HEK293 (cell line): ENCODE data around the gene FRRS1L.

ENCODE experiments used
- CTCF ChIA-PET: fragments of 350-600 bp; formaldehyde crosslinking; extraction: SDS; loops from one replicate; lab custom pipeline; 2021; ENCODE audit warnings: antibody characterized with exemption; lab: Yijun Ruan, JAX
- POLR2A ChIA-PET: fragments of 300-600 bp; formaldehyde crosslinking; extraction: SDS; loops from one replicate; lab custom pipeline; 2020; ENCODE audit warnings: antibody characterized with exemption, inconsistent platforms; lab: Yijun Ruan, JAX
- H3K27ac ChIP-seq: fragments of 200-500 bp; sonication (Bioruptor generic); 2 replicates; pipeline ENCODE4 v1.5.1; 2014; ENCODE audit warnings: low read depth, low read length, control low read depth, inconsistent platforms; ENCODE audit errors: extremely low read depth
- H3K36me3 ChIP-seq, 2 experiments: fragments of 200-500 bp in 1 of 2; sonication (Bioruptor generic) in 1 of 2; 1 replicate in 1 of 2; 2 replicates in 1 of 2; pipeline ENCODE4 v1.5.1; 2014 to 2017; ENCODE audit warnings: inconsistent platforms in 2 of 2, low read length in 2 of 2; ENCODE audit not compliant: control insufficient read depth in 2 of 2, insufficient read depth in 1 of 2
- H3K4me1 ChIP-seq: fragments of 200-500 bp; sonication (Bioruptor generic); 2 replicates; pipeline ENCODE4 v1.5.1; 2014; ENCODE audit warnings: mild to moderate bottlenecking, low read length, inconsistent platforms; ENCODE audit not compliant: control insufficient read depth, insufficient read depth
- H3K4me3 ChIP-seq: 2 replicates; pipeline ENCODE4 v1.5.1; 2011; ENCODE audit warnings: low read depth, mild to moderate bottlenecking, control low read depth, low read length, moderate library complexity
- H3K9me3 ChIP-seq: fragments of 200-500 bp; sonication (Bioruptor generic); 2 replicates; pipeline ENCODE4 v1.5.1; 2014; ENCODE audit warnings: low read depth, low read length, inconsistent platforms; ENCODE audit not compliant: control insufficient read depth, insufficient read depth
- HOXC10 ChIP-seq: sonication (generic); formaldehyde crosslinking; IDR thresholded peaks from 2 replicates; pipeline ENCODE4 v1.8.1; 2023; ENCODE audit warnings: mild to moderate bottlenecking, missing genetic modification reagents
- KLF10 ChIP-seq: fragments of 450-650 bp; IDR thresholded peaks from 2 replicates; pipeline ENCODE4 v1.5.1; 2018; ENCODE audit warnings: missing biosample characterization, mild to moderate bottlenecking, missing genetic modification characterization
- OVOL3 ChIP-seq: fragments of 450-650 bp; formaldehyde crosslinking; IDR thresholded peaks from 2 replicates; pipeline ENCODE4 v1.5.1; 2016; ENCODE audit warnings: missing biosample characterization, missing genetic modification characterization
- SCRT1 ChIP-seq: fragments of 450-650 bp; formaldehyde crosslinking; IDR thresholded peaks from 2 replicates; pipeline ENCODE4 v1.5.1; 2016; ENCODE audit warnings: missing biosample characterization, missing genetic modification characterization, borderline replicate concordance
- ZFP69B ChIP-seq: fragments of 450-650 bp; formaldehyde crosslinking; IDR thresholded peaks from 2 replicates; pipeline ENCODE4 v1.5.1; 2016; ENCODE audit warnings: missing biosample characterization, missing genetic modification characterization
- ZIC2 ChIP-seq: fragments of 450-650 bp; formaldehyde crosslinking; IDR thresholded peaks from 2 replicates; pipeline ENCODE4 v1.5.1; 2016; ENCODE audit warnings: missing biosample characterization, missing genetic modification characterization
- ZNF140 ChIP-seq: fragments of 450-650 bp; formaldehyde crosslinking; IDR thresholded peaks from 2 replicates; pipeline ENCODE4 v1.5.1; 2016; ENCODE audit warnings: missing biosample characterization, missing genetic modification characterization
- ZNF146 ChIP-seq: fragments of 450-650 bp; formaldehyde crosslinking; IDR thresholded peaks from 2 replicates; pipeline ENCODE4 v1.5.1; 2016; ENCODE audit warnings: missing biosample characterization, missing genetic modification characterization
- ZNF174 ChIP-seq: fragments of 450-650 bp; formaldehyde crosslinking; IDR thresholded peaks from 2 replicates; pipeline ENCODE4 v1.5.0; 2017; ENCODE audit warnings: missing biosample characterization, mild to moderate bottlenecking, missing genetic modification characterization
- ZNF211 ChIP-seq: fragments of 450-650 bp; formaldehyde crosslinking; IDR thresholded peaks from 2 replicates; pipeline ENCODE4 v1.5.1; 2016; ENCODE audit warnings: low read depth, missing biosample characterization, missing genetic modification characterization
- ZNF239 ChIP-seq: fragments of 450-650 bp; formaldehyde crosslinking; IDR thresholded peaks from 2 replicates; pipeline ENCODE4 v1.5.1; 2016; ENCODE audit warnings: missing biosample characterization, missing genetic modification characterization
- ZNF248 ChIP-seq: fragments of 450-650 bp; formaldehyde crosslinking; IDR thresholded peaks from 2 replicates; pipeline ENCODE4 v1.5.1; 2017; ENCODE audit warnings: missing biosample characterization, missing genetic modification characterization
- ZNF324 ChIP-seq: fragments of 450-650 bp; formaldehyde crosslinking; IDR thresholded peaks from 2 replicates; pipeline ENCODE4 v1.5.1; 2016; ENCODE audit warnings: missing biosample characterization, missing genetic modification characterization
- ZNF341 ChIP-seq: fragments of 450-650 bp; formaldehyde crosslinking; IDR thresholded peaks from 2 replicates; pipeline ENCODE4; 2016; ENCODE audit warnings: low read depth, missing biosample characterization, missing genetic modification characterization
- ZNF404 ChIP-seq: fragments of 450-650 bp; formaldehyde crosslinking; IDR thresholded peaks from 2 replicates; pipeline ENCODE4 v1.5.1; 2017; ENCODE audit warnings: missing biosample characterization, missing genetic modification characterization
- ZNF48 ChIP-seq: fragments of 450-650 bp; formaldehyde crosslinking; IDR thresholded peaks from 2 replicates; pipeline ENCODE4 v1.5.1; 2016; ENCODE audit warnings: missing biosample characterization, missing genetic modification characterization
- ZNF510 ChIP-seq: fragments of 450-650 bp; formaldehyde crosslinking; IDR thresholded peaks from 2 replicates; pipeline ENCODE4 v1.5.1; 2018; ENCODE audit warnings: mild to moderate bottlenecking, missing genetic modification characterization, missing biosample characterization; ENCODE audit not compliant: insufficient replicate concordance
- ZNF610 ChIP-seq: fragments of 450-650 bp; formaldehyde crosslinking; IDR thresholded peaks from 2 replicates; pipeline ENCODE4 v1.5.1; 2016; ENCODE audit warnings: missing biosample characterization, missing genetic modification characterization, borderline replicate concordance
- ZNF624 ChIP-seq: fragments of 450-650 bp; formaldehyde crosslinking; IDR thresholded peaks from 2 replicates; pipeline ENCODE4 v1.5.1; 2017; ENCODE audit warnings: missing biosample characterization, missing genetic modification characterization
- ZNF830 ChIP-seq: fragments of 450-650 bp; IDR thresholded peaks from 2 replicates; pipeline ENCODE4 v1.5.0; 2018; ENCODE audit warnings: missing biosample characterization, missing genetic modification characterization, low read depth, mild to moderate bottlenecking, moderate library complexity
- TF ChIP-seq, protein P1 (sequence below): fragments of 450-650 bp; formaldehyde crosslinking; IDR thresholded peaks from 2 replicates; pipeline ENCODE4 v1.5.1; 2017; ENCODE audit warnings: missing biosample characterization, missing genetic modification characterization
- TF ChIP-seq, protein P2 (sequence below): fragments of 450-650 bp; formaldehyde crosslinking; IDR thresholded peaks from 2 replicates; pipeline ENCODE4 v1.5.1; 2016; ENCODE audit warnings: missing biosample characterization, missing genetic modification characterization
- TF ChIP-seq, protein P3 (sequence below): fragments of 450-650 bp; formaldehyde crosslinking; IDR thresholded peaks from 2 replicates; pipeline ENCODE4 v1.5.1; 2016; ENCODE audit warnings: missing biosample characterization, missing genetic modification characterization

Gene FRRS1L

DNA sequence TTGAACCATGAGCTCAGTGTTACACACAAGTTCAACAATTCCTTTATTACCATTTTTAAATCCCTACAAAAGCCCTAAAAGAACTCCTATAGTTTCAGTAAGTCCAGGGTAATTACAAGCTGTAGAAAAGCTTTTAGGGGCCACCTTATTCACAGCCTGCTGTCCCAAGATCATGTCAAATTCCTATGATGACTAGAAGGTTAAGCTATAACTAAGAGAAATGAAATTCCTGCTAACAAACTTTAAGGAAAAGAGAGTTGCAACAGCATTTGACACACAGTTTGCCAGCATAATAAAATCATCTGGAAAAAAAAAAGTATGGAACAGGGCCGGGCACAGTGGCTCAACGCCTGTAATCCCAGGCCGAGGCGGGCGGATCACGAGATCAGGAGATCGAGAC, 78.8 kb downstream of the FRRS1L start:
- no peak for TF ChIP-seq ZNF610 (tag by site-specific recombination)
- TF ChIP-seq, protein P1, sequence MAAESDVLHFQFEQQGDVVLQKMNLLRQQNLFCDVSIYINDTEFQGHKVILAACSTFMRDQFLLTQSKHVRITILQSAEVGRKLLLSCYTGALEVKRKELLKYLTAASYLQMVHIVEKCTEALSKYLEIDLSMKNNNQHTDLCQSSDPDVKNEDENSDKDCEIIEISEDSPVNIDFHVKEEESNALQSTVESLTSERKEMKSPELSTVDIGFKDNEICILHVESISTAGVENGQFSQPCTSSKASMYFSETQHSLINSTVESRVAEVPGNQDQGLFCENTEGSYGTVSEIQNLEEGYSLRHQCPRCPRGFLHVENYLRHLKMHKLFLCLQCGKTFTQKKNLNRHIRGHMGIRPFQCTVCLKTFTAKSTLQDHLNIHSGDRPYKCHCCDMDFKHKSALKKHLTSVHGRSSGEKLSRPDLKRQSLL (tag by site-specific recombination): no peak
- TF ChIP-seq, protein P2, sequence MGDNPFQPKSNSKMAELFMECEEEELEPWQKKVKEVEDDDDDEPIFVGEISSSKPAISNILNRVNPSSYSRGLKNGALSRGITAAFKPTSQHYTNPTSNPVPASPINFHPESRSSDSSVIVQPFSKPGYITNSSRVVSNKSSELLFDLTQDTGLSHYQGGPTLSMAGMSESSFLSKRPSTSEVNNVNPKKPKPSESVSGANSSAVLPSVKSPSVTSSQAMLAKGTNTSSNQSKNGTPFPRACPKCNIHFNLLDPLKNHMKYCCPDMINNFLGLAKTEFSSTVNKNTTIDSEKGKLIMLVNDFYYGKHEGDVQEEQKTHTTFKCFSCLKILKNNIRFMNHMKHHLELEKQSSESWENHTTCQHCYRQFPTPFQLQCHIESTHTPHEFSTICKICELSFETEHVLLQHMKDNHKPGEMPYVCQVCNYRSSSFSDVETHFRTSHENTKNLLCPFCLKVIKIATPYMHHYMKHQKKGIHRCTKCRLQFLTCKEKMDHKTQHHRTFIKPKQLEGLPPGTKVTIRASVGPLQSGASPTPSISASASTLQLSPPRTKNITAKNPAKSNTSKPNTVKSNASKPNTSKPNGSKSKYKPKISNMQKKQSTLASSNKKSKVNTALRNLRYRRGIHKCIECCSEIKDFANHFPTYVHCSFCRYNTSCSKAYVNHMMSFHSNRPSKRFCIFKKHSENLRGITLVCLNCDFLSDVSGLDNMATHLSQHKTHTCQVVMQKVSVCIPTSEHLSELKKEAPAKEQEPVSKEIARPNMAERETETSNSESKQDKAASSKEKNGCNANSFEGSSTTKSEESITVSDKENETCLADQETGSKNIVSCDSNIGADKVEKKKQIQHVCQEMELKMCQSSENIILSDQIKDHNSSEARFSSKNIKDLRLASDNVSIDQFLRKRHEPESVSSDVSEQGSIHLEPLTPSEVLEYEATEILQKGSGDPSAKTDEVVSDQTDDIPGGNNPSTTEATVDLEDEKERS: no peak
- TF ChIP-seq ZNF140: no peak
- no peak for TF ChIP-seq ZNF211
- TF ChIP-seq ZNF404 (tag by site-specific recombination): no peak
- no peak for TF ChIP-seq ZNF239
- TF ChIP-seq ZNF146: no peak
- TF ChIP-seq ZFP69B (tag by site-specific recombination): no peak
- no peak for TF ChIP-seq ZNF830 (tag by site-specific recombination)
- TF ChIP-seq ZIC2 (tag by site-specific recombination): no peak
- TF ChIP-seq ZNF48 (tag by site-specific recombination): no peak
- TF ChIP-seq, protein P3, sequence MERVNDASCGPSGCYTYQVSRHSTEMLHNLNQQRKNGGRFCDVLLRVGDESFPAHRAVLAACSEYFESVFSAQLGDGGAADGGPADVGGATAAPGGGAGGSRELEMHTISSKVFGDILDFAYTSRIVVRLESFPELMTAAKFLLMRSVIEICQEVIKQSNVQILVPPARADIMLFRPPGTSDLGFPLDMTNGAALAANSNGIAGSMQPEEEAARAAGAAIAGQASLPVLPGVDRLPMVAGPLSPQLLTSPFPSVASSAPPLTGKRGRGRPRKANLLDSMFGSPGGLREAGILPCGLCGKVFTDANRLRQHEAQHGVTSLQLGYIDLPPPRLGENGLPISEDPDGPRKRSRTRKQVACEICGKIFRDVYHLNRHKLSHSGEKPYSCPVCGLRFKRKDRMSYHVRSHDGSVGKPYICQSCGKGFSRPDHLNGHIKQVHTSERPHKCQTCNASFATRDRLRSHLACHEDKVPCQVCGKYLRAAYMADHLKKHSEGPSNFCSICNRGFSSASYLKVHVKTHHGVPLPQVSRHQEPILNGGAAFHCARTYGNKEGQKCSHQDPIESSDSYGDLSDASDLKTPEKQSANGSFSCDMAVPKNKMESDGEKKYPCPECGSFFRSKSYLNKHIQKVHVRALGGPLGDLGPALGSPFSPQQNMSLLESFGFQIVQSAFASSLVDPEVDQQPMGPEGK (tag by site-specific recombination): no peak
- no peak for TF ChIP-seq ZNF248 (tag by site-specific recombination)
- no peak for TF ChIP-seq ZNF624 (tag by site-specific recombination)
- TF ChIP-seq OVOL3 (tag by site-specific recombination): no peak
- H3K9me3 ChIP-seq: no peaks in the 10 kb centered on the region
- POLR2A ChIA-PET: no interaction called here
- CTCF ChIA-PET: interaction anchor here (0.5 to 1.1 kb wide), 5 partner anchors 28 to 382 kb away, joined by 3 to 6 read pairs (median 5); no protein-coding TSS in a partner anchor
- H3K4me1 ChIP-seq: no peaks in the 10 kb centered on the region
- no peak overlapping the region for H3K4me3 ChIP-seq
- peaks cover 8 to 77% of the 10 kb centered on the region in 2 experiments; a peak in 2 of 3 replicates for H3K36me3 ChIP-seq
- H3K27ac ChIP-seq: no peak overlapping the region

DNA sequence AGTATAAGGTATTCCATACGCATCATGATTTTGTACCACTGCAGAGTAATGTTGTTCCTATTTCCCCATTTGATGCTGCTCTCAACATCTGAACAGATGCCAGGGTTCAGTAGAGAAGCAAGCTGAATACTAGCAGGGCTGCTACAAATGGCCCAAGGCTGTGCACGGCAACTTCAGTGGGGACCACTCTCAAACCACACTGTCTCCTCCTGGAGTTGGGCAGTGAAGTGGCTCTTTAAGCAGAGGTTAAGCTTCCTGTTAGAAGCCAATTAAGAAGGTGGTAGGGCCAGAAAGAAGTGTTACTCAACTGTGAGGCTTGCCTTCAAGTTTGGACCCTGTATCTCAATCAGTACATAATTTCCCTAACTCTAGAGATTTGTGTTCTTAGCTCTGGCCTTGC, 79.3 kb downstream of the FRRS1L start:
- TF ChIP-seq ZNF341 (tag by site-specific recombination) (no peak), SCRT1 (tag by site-specific recombination) (no peak), HOXC10 (CRISPR knock-in tag) (no peak), ZNF510 (tag by site-specific recombination) (no peak), ZNF324 (tag by site-specific recombination) (no peak), ZNF174 (no peak), KLF10 (no peak)
- H3K27ac ChIP-seq: no peak overlapping the region
- CTCF ChIA-PET: interaction anchor here (0.5 to 1.1 kb wide), 3 partner anchors 27 to 383 kb away, joined by 4 to 6 read pairs (median 5); no protein-coding TSS in a partner anchor
- no peaks in the 10 kb centered on the region for H3K9me3 ChIP-seq
- no peak overlapping the region for H3K4me3 ChIP-seq
- POLR2A ChIA-PET: no interaction called here
- no peaks in the 10 kb centered on the region for H3K4me1 ChIP-seq
- H3K36me3 ChIP-seq: peaks cover 8 to 73% of the 10 kb centered on the region in 2 experiments; a peak in 2 of 3 replicates
